A673 (cell line): ENCODE measurements around the gene KPTN. TPM values are rescaled to one million over a fixed set of nuclear protein-coding genes. Genes with fewer than 3 reads are reported as not detected.

Experiments used
- BruUV-seq: library from RNA; stranded (reverse); fragments of 400-500 nt; replicated peaks from 2 replicates; lab custom pipeline; 2021; lab: Mats Ljungman, UMichigan
- CTCF ChIA-PET: fragments of 300-600 bp; sonication (Branson Sonifier 250); formaldehyde crosslinking; loops from one replicate; lab custom pipeline; 2022; ENCODE audit warnings: antibody characterized with exemption; lab: Charles Lee
- POLR2A ChIA-PET: fragments of 300-600 bp; sonication (Branson Sonifier 250); formaldehyde crosslinking; loops from one replicate; lab custom pipeline; 2022; ENCODE audit warnings: antibody characterized with exemption; ENCODE audit not compliant: low non-redundant PET; lab: Charles Lee
- DNase-seq: peaks from one replicate; pipeline ENCODE4 v3.0.0-alpha.2; 2015; ENCODE audit warnings: low spot score
- H3K27ac ChIP-seq: fragments of 200-600 bp; sonication (generic); 2 replicates; pipeline ENCODE4 v1.5.1; 2016; ENCODE audit warnings: mixed run types, low read depth, mild to moderate bottlenecking, mixed read lengths, antibody characterized with exemption, low read length; ENCODE audit not compliant: poor library complexity, severe bottlenecking
- H3K27me3 ChIP-seq: fragments of 200-600 bp; sonication (generic); replicated peaks from 2 replicates; pipeline ENCODE4 v1.6.1; 2017; ENCODE audit warnings: mixed run types, low read depth, mild to moderate bottlenecking, mixed read lengths, antibody characterized with exemption, low read length; ENCODE audit not compliant: insufficient read depth, poor library complexity
- H3K36me3 ChIP-seq: fragments of 200-600 bp; sonication (generic); 2 replicates; pipeline ENCODE4 v1.6.1; 2016; ENCODE audit warnings: mixed run types, mild to moderate bottlenecking, mixed read lengths, antibody characterized with exemption, low read length; ENCODE audit not compliant: insufficient read depth, poor library complexity, severe bottlenecking
- H3K4me1 ChIP-seq: fragments of 200-600 bp; sonication (generic); 2 replicates; pipeline ENCODE4 v1.6.1; 2017; ENCODE audit warnings: mixed run types, mild to moderate bottlenecking, mixed read lengths, antibody characterized with exemption, low read length; ENCODE audit not compliant: insufficient read depth, poor library complexity, severe bottlenecking
- H3K4me3 ChIP-seq: fragments of 200-600 bp; sonication (generic); 2 replicates; pipeline ENCODE4 v1.5.1; 2016; ENCODE audit warnings: low read depth, mixed run types, mild to moderate bottlenecking, mixed read lengths, low read length; ENCODE audit not compliant: poor library complexity, severe bottlenecking
- H3K9me3 ChIP-seq: fragments of 200-600 bp; sonication (generic); 2 replicates; pipeline ENCODE4 v1.6.1; 2016; ENCODE audit warnings: mixed run types, low read depth, mild to moderate bottlenecking, mixed read lengths, antibody characterized with exemption, low read length; ENCODE audit not compliant: poor library complexity, severe bottlenecking
- EZH2 ChIP-seq: fragments of 200-600 bp; sonication (generic); IDR thresholded peaks from 2 replicates; pipeline ENCODE4 v1.6.1; 2017; ENCODE audit warnings: borderline replicate concordance, low read depth, mild to moderate bottlenecking, mixed read lengths, antibody characterized with exemption, low read length; ENCODE audit not compliant: poor library complexity, severe bottlenecking
- intact Hi-C: fragments of 100-400 bp; cut with micrococcal nuclease; formaldehyde crosslinking; loops from one replicate; pipeline ENCODE4 v1.10.0; 2022; ENCODE audit not compliant: unreplicated experiment
- total RNA-seq: library from RNA; stranded (reverse); gene quantifications from 2 replicates; pipeline ENCODE4 v1.2.3, GENCODE V29; 2021
- TF ChIP-seq, protein P1 (sequence below): fragments of 300-800, 200-600 bp; sonication (generic); conservative IDR thresholded peaks from 2 replicates; pipeline ENCODE4 v1.5.1; 2017; ENCODE audit warnings: low read depth, mild to moderate bottlenecking, antibody characterized with exemption, low read length, moderate library complexity, mixed read lengths

Gene KPTN
- total RNA-seq, 1 experiment from 2014 or later: 18.9 TPM

DNA sequence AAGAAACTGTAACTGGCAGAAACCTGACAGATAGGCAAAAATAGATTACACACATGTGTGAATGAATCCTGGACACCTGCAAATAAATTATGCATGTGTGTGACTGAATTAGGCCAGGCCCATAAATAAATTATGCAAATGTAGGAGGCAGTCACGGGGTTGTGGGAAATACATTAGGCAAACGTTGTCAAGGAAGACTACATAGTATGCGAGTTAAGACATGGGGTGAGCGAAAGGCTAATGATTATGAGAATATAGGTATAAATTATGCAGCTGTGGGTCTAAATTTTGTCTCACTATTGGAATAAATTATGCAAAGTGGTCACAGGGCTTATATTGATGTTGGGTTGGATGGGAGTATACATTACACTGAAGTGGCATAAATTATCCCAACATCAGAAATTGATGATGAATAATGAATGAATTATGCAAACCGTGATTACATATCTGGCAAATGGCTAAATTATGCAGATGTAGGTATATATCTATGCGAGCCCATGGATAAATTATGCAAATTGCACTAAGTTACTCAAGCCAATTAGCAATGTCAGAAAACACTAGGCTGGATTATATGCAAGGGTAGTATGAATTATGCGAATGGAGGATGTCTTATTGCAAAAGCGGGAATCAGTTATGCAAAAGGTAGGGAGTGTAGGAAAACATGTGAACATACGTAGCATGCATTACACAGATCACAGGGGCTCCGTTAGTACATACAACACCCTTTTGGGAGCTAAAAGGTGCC is 19.2 kb downstream of the KPTN start:
- intact Hi-C loops: no loop called here
- no peaks in the 10 kb centered on the region for H3K9me3 ChIP-seq
- no peaks in the 10 kb centered on the region for H3K4me1 ChIP-seq
- no peak overlapping the region for H3K27ac ChIP-seq
- ChIA-PET CTCF (no interaction called here), POLR2A (no interaction called here)
- BruUV-seq: no TSS peak
- H3K36me3 ChIP-seq: no peaks in the 10 kb centered on the region
- no peak for DNase-seq
- no peak overlapping the region for H3K4me3 ChIP-seq
- no peak for TF ChIP-seq EZH2
- TF ChIP-seq, protein P1, sequence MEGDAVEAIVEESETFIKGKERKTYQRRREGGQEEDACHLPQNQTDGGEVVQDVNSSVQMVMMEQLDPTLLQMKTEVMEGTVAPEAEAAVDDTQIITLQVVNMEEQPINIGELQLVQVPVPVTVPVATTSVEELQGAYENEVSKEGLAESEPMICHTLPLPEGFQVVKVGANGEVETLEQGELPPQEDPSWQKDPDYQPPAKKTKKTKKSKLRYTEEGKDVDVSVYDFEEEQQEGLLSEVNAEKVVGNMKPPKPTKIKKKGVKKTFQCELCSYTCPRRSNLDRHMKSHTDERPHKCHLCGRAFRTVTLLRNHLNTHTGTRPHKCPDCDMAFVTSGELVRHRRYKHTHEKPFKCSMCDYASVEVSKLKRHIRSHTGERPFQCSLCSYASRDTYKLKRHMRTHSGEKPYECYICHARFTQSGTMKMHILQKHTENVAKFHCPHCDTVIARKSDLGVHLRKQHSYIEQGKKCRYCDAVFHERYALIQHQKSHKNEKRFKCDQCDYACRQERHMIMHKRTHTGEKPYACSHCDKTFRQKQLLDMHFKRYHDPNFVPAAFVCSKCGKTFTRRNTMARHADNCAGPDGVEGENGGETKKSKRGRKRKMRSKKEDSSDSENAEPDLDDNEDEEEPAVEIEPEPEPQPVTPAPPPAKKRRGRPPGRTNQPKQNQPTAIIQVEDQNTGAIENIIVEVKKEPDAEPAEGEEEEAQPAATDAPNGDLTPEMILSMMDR: no peak
- no peaks in the 10 kb centered on the region for H3K27me3 ChIP-seq

DNA sequence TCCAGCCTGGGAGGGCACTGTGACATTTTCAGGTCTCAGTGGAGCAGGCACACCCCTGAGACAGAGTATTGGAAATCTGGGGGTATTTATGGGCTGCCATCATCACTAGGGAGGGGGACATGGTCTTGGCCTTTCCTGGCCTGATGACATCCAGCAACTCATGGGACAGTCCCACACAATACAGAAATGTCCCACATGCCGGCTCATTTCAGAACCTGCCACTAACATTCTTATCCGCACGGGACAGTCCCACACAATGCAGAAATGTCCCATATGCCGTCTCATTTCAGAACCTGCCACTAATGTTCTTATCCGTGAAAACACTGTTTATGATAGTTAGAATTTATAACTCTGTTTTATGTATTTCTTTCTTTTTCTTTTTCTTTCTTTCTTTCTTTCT is 22.1 kb downstream of the KPTN start:
- intact Hi-C loops: no loop called here
- Histone ChIP-seq H3K9me3 (no peaks in the 10 kb centered on the region), H3K36me3 (no peaks in the 10 kb centered on the region), H3K27ac (no peak overlapping the region), H3K4me1 (no peaks in the 10 kb centered on the region), H3K27me3 (no peaks in the 10 kb centered on the region), H3K4me3 (no peak overlapping the region)
- DNase-seq: no peak
- TF ChIP-seq, protein P1: no peak
- TF ChIP-seq EZH2: no peak
- ChIA-PET CTCF (no interaction called here), POLR2A (no interaction called here)
- BruUV-seq: no TSS peak

DNA sequence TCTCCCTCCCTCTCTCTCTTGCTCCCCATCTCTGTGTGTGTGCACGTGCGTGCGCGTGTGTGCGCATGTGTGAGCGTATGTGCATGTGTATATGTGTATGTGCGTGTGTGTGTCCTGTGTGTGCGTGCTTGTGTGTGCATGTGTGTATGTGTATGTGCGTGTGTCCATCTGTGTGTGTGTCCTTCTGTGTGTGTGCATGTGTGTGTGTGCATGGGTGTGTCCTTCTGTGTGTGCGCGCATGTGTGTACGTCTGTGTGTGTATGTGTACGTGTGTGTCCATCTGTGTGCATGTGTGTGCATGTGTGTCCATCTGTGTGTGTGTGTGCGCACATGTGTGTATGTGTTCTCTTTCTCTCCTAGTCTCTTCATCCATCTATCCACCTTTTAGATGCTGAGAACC is 24.5 kb downstream of the KPTN start:
- H3K36me3 ChIP-seq: no peaks in the 10 kb centered on the region
- no peaks in the 10 kb centered on the region for H3K27me3 ChIP-seq
- H3K4me1 ChIP-seq: no peaks in the 10 kb centered on the region
- no peak for DNase-seq
- ChIA-PET CTCF (no interaction called here), POLR2A (no interaction called here)
- TF ChIP-seq, protein P1: no peak
- no peak for TF ChIP-seq EZH2
- no TSS peak for BruUV-seq
- peaks cover 8% of the 10 kb centered on the region for H3K9me3 ChIP-seq
- intact Hi-C loops: no loop called here
- no peak overlapping the region for H3K27ac ChIP-seq
- no peak overlapping the region for H3K4me3 ChIP-seq
